ENCODE results near the gene GLT6D1. TPM values are rescaled to one million over a fixed set of nuclear protein-coding genes. Genes with fewer than 3 reads are reported as not detected.
"Not testable (repeated sequence)": the region's sequence is repeated elsewhere in the genome, so short reads cannot be mapped to it uniquely, and the experiment has no call there.

GLT6D1 gene
- total and polyA plus RNA-seq, 4 experiments from 2014 or later = not detected

DNA sequence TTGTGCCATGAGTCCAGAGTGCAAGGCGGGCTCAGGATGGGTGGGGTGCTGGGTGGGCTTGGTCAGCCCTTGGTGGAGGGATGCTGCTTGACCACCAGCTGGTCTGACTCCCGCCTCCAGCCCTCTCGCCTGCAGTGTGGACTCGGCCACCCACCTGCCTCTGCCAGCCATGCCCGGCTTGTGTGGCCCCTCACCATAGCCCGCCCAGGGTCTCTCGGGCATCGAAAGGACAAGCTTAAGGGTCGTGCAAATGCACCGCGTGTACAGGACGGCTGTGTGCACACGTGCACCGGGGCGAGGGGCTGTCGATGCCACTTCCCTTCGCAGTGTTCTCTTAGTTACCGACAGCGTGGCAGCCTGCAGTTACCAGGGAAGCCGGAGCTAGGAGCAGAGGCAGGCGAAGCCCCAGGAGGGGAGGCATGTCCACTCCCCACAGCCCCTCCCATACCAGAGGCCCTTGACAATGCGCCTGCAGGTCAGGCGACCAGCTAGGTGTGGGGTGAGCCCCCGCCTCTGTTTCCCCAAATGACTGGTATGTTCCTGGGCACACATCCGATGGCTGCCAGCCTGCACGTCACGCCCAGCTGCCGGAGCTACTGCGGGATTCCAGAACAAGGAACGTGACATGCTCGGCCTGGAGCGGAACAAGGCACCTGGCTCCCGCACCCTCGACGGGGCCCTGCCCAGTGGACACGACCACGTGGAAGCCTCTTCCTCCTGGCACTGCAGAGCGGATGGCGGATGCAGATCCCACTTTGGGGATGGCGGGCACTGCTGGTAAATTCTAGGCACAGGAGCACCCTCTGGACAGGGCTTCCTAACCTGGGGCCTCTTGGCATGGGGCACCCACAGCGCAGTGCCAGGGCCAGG is 31.6 kb upstream of the GLT6D1 start:
- Mint-ChIP-seq H3K4me3 (no peak overlapping the region), H3K4me1 (peaks cover 0 to 1% (median 0%) of the 10 kb centered on the region in 4 donors), H3K36me3 (no peaks in the 10 kb centered on the region), H3K27ac (no peak overlapping the region), H3K9me3 (peaks cover 0 to 3% (median 0%) of the 10 kb centered on the region in 8 donors), H3K27me3 (no peaks in the 10 kb centered on the region)
- no peak for DNase-seq
- POLR2A ChIA-PET (ENCODE audit: partially characterized antibody) = no interaction called here
- H3K36me3 ChIP-seq (ENCODE audit: insufficient read depth, low read length) = no peaks in the 10 kb centered on the region
- H3K27me3 ChIP-seq (ENCODE audit: insufficient read depth, low read length) = no peaks in the 10 kb centered on the region
- H3K27ac ChIP-seq (ENCODE audit: low read depth, low read length) = no peak overlapping the region
- no peak overlapping the region for H3K4me3 ChIP-seq (ENCODE audit: low read length in 2 of 2)
- no peaks in the 10 kb centered on the region for H3K4me1 ChIP-seq (ENCODE audit: insufficient read depth, low read length)
- CTCF ChIA-PET (ENCODE audit: partially characterized antibody) = no interaction called here
- intact Hi-C loops (cut with micrococcal nuclease) = no loop called here
- no peaks in the 10 kb centered on the region for H3K9me3 ChIP-seq (ENCODE audit: control insufficient read depth in 1 of 2, low read length in 2 of 2)

DNA sequence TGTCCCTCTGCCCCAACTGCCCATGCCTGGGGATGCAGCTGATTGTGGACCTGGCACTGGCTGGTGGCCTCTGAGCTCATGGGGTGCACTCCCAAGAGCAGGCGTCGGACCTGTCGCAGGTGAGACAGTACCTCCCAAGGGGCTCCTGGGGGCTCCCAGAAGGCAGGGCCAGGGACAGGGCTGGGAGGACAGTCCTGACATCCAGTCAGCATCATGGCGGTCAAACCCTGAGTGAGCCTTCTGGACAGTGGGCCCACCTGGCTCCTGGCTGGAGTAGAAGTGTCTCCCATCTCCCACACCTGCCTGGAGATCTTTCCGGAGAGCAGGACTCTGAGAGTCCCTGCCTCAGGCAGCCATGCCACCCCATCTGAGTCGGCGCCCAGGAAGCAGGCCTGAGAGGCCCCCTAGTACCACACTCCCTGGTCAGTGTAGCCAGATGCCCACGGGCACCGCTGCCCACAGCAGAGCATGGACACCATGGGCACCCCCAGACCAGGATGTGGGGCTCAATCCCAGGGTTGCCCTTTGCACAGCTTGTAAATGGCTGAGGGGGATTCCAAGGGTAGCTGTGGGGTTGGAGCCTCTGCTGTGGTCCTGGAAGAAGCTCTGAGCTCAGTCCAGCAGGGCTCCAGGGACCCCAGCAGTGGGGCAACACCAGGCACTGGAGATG is 30.4 kb upstream of the GLT6D1 start:
- no peak overlapping the region for H3K27ac ChIP-seq (ENCODE audit: low read depth, low read length)
- ChIA-PET POLR2A (ENCODE audit: partially characterized antibody) (no interaction called here), CTCF (ENCODE audit: partially characterized antibody) (no interaction called here)
- Mint-ChIP-seq H3K4me1 (peaks cover 0 to 1% (median 0%) of the 10 kb centered on the region in 4 donors), H3K27me3 (no peaks in the 10 kb centered on the region), H3K27ac (no peak overlapping the region), H3K9me3 (peaks cover 0 to 3% (median 0%) of the 10 kb centered on the region in 8 donors), H3K4me3 (no peak overlapping the region), H3K36me3 (no peaks in the 10 kb centered on the region)
- no peaks in the 10 kb centered on the region for H3K9me3 ChIP-seq (ENCODE audit: control insufficient read depth in 1 of 2, low read length in 2 of 2)
- H3K27me3 ChIP-seq (ENCODE audit: insufficient read depth, low read length) = no peaks in the 10 kb centered on the region
- intact Hi-C loops (cut with micrococcal nuclease) = no loop called here
- no peak overlapping the region for H3K4me3 ChIP-seq (ENCODE audit: low read length in 2 of 2)
- no peaks in the 10 kb centered on the region for H3K36me3 ChIP-seq (ENCODE audit: insufficient read depth, low read length)
- no peak for DNase-seq
- H3K4me1 ChIP-seq (ENCODE audit: insufficient read depth, low read length) = no peaks in the 10 kb centered on the region

DNA sequence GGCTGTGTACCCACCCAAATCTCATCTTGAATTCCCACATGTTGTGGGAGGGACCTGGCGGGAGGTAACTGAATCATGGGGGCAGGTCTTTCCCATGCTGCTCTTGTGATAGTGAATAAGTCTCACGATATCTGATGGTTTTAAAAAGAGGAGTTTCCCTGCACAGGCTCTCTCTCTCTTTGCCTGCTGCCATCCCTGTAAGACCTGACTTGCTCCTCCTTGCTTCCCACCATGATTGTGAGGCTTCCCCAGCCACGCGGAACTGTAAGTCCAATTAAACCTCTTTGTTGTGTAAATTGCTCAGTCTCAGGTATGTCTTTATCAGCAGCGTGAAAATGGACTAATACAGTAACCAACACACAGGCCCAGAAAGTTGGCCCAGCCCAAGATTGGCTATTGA is 29.7 kb upstream of the GLT6D1 start:
- H3K9me3 ChIP-seq (ENCODE audit: control insufficient read depth in 1 of 2, low read length in 2 of 2); H3K4me3 Mint-ChIP-seq; H3K9me3 Mint-ChIP-seq; H3K27ac ChIP-seq (ENCODE audit: low read depth, low read length); H3K27me3 Mint-ChIP-seq; intact Hi-C loops (cut with micrococcal nuclease); POLR2A ChIA-PET (ENCODE audit: partially characterized antibody); H3K27me3 ChIP-seq (ENCODE audit: insufficient read depth, low read length); H3K36me3 Mint-ChIP-seq; H3K4me1 ChIP-seq (ENCODE audit: insufficient read depth, low read length); H3K27ac Mint-ChIP-seq; H3K4me3 ChIP-seq (ENCODE audit: low read length in 2 of 2); CTCF ChIA-PET (ENCODE audit: partially characterized antibody); H3K36me3 ChIP-seq (ENCODE audit: insufficient read depth, low read length); H3K4me1 Mint-ChIP-seq; DNase-seq: not testable (repeated sequence)

DNA sequence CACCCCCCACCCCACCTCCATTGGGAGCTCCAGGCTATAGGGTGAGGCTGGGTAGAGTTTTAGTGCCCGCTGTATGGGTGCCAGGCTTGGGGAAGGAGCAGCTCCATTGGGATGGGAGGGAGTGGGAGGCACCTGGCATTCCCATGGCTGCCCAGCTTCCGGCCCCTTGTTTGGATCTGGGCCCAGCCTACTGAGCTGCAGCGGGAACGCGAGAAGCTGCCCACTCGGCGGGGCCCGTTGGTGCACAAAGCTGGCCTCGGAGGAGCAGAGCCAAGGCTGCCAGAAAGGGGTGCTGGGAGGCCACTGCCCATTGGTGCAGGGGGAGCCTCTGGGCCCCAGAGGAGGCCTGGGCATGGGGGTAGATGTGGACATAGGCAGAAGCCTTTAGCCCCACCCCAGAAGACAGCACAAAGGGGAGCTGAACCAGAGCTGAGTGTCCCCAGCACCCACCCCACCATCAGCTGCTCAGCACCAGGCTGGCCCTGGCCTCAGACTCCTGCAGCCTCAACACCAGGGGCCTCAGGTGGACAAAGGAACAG is 28.2 kb upstream of the GLT6D1 start:
- Mint-ChIP-seq H3K4me3 (no peak overlapping the region), H3K27me3 (no peaks in the 10 kb centered on the region), H3K9me3 (peaks cover 0 to 3% (median 0%) of the 10 kb centered on the region in 8 donors), H3K36me3 (no peaks in the 10 kb centered on the region), H3K27ac (no peak overlapping the region), H3K4me1 (peaks cover 0 to 1% (median 0%) of the 10 kb centered on the region in 4 donors)
- POLR2A ChIA-PET (ENCODE audit: partially characterized antibody) = no interaction called here
- H3K4me3 ChIP-seq (ENCODE audit: low read length in 2 of 2) = no peak overlapping the region
- intact Hi-C loops (cut with micrococcal nuclease) = no loop called here
- H3K27ac ChIP-seq (ENCODE audit: low read depth, low read length) = no peak overlapping the region
- H3K27me3 ChIP-seq (ENCODE audit: insufficient read depth, low read length) = no peaks in the 10 kb centered on the region
- CTCF ChIA-PET (ENCODE audit: partially characterized antibody) = no interaction called here
- H3K9me3 ChIP-seq (ENCODE audit: control insufficient read depth in 1 of 2, low read length in 2 of 2) = no peaks in the 10 kb centered on the region
- H3K4me1 ChIP-seq (ENCODE audit: insufficient read depth, low read length) = no peaks in the 10 kb centered on the region
- no peaks in the 10 kb centered on the region for H3K36me3 ChIP-seq (ENCODE audit: insufficient read depth, low read length)
- DNase-seq = no peak

DNA sequence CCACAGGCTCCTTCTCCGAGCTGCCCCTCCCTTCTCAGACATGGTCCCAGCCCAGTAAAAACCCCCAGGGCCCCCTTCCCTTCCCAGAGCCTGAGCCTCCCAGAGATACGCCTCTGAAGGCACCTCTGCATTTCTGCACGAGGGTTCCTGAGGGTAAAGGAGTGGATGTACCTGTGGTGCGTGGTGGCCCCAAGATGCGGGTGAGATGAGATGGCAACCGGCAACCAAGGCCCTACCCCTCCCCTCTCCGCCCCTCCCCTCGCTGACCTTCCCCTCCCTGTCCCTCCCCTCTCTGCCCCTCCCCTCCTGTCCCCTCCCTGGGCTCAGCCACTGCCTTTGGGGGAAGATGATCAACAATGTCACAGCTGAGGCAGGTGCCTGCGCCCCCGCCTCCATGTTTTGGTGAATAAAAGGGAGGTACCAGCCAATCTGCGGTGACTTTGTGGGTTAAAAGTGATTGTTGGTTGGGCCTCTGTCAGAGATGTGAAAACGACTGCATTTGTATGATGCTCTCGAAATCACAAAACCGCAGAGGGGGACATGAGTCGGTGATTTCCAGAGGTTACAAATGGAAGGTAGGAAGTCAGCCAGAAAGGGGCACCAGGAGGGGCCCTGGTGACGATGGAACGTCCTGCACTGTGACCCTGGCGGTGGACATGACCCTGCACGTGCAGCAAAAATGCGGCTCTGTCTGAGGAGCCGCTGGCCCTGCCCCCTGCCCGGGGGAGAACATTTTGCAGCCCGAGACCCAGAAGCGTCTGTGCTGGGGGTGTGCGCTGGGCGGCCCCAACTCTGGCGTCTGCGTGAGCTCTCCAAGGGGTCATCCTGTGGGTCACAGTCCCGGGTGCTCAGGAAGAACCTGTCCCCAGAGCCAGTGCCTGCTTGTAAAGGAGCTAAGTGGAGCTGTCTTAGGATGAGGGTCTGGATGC is 27.5 kb upstream of the GLT6D1 start:
- H3K27me3 Mint-ChIP-seq = no peaks in the 10 kb centered on the region
- H3K27me3 ChIP-seq (ENCODE audit: insufficient read depth, low read length) = no peaks in the 10 kb centered on the region
- no peaks in the 10 kb centered on the region for H3K36me3 ChIP-seq (ENCODE audit: insufficient read depth, low read length)
- intact Hi-C loops (cut with micrococcal nuclease) = no loop called here
- H3K27ac Mint-ChIP-seq = no peak overlapping the region
- POLR2A ChIA-PET (ENCODE audit: partially characterized antibody) = no interaction called here
- peaks cover 0 to 3% (median 0%) of the 10 kb centered on the region in 8 donors for H3K9me3 Mint-ChIP-seq
- no peaks in the 10 kb centered on the region for H3K36me3 Mint-ChIP-seq
- no peak for DNase-seq
- H3K4me3 ChIP-seq (ENCODE audit: low read length in 2 of 2) = no peak overlapping the region
- H3K4me1 Mint-ChIP-seq = peaks cover 0 to 1% (median 0%) of the 10 kb centered on the region in 4 donors
- H3K9me3 ChIP-seq (ENCODE audit: control insufficient read depth in 1 of 2, low read length in 2 of 2) = no peaks in the 10 kb centered on the region
- H3K4me3 Mint-ChIP-seq = no peak overlapping the region
- no peak overlapping the region for H3K27ac ChIP-seq (ENCODE audit: low read depth, low read length)
- no peaks in the 10 kb centered on the region for H3K4me1 ChIP-seq (ENCODE audit: insufficient read depth, low read length)
- CTCF ChIA-PET (ENCODE audit: partially characterized antibody) = no interaction called here

DNA sequence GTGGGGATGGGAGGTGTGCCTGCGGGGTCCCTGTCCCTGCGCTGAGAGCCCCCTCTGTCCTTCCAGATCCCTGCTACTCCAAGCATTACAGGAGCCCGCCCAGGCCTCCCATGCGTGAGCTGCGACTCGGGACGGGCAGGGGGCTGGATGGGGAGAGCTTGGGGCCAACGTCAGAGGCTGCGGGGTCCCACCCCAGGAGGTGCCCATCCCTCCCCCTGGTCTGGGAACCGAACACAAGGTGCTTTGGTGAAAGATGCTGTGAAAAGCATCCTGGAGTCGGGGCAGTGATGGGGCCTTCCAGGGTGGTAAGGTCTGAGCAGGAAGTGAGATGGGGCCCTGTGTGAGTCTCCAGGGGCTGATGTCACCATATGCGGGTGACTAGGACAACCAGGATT is 26.5 kb upstream of the GLT6D1 start:
- H3K27me3 Mint-ChIP-seq = no peaks in the 10 kb centered on the region
- no peak overlapping the region for H3K27ac ChIP-seq (ENCODE audit: low read depth, low read length)
- no peak overlapping the region for H3K4me3 ChIP-seq (ENCODE audit: low read length in 2 of 2)
- H3K4me1 ChIP-seq (ENCODE audit: insufficient read depth, low read length) = no peaks in the 10 kb centered on the region
- no peak overlapping the region for H3K4me3 Mint-ChIP-seq
- intact Hi-C loops (cut with micrococcal nuclease) = no loop called here
- H3K36me3 Mint-ChIP-seq = no peaks in the 10 kb centered on the region
- H3K27ac Mint-ChIP-seq = no peak overlapping the region
- no peak for DNase-seq
- CTCF ChIA-PET (ENCODE audit: partially characterized antibody) = no interaction called here
- peaks cover 0 to 1% (median 0%) of the 10 kb centered on the region in 4 donors for H3K4me1 Mint-ChIP-seq
- no peaks in the 10 kb centered on the region for H3K9me3 ChIP-seq (ENCODE audit: control insufficient read depth in 1 of 2, low read length in 2 of 2)
- H3K36me3 ChIP-seq (ENCODE audit: insufficient read depth, low read length) = no peaks in the 10 kb centered on the region
- H3K27me3 ChIP-seq (ENCODE audit: insufficient read depth, low read length) = no peaks in the 10 kb centered on the region
- H3K9me3 Mint-ChIP-seq = peaks cover 0 to 3% (median 0%) of the 10 kb centered on the region in 8 donors
- POLR2A ChIA-PET (ENCODE audit: partially characterized antibody) = no interaction called here

All from CD4-positive, alpha-beta memory T cell (primary cell).